HepG2 (cell line): ENCODE data around the gene PACS1. TPM values are rescaled to one million over a fixed set of nuclear protein-coding genes. Genes with fewer than 3 reads are reported as not detected.

ENCODE experiments used
- GPBP1L1 ChIP-seq: sonication (generic); formaldehyde crosslinking; IDR thresholded peaks from 2 replicates; pipeline ENCODE4 v1.5.0; 2020; ENCODE audit warnings: mild to moderate bottlenecking, missing genetic modification reagents
- LCORL ChIP-seq, 2 experiments: fragments of 450-650 bp in 1 of 2; sonication (generic) in 1 of 2; formaldehyde crosslinking in 1 of 2; IDR thresholded peaks; 2 replicates each; pipeline versions ENCODE4 v1.5.0 to v1.6.1; 2017 to 2020; ENCODE audit warnings: antibody characterized with exemption in 1 of 2, missing genetic modification reagents in 1 of 2
- NR2F2 ChIP-seq: IDR thresholded peaks from 2 replicates; pipeline ENCODE4 v1.6.1; 2012; ENCODE audit warnings: low read depth, inconsistent platforms, borderline replicate concordance
- PBX3 ChIP-seq: sonication (generic); formaldehyde crosslinking; IDR thresholded peaks from 2 replicates; pipeline ENCODE4 v1.8.1; 2023; ENCODE audit warnings: missing genetic modification reagents, inconsistent platforms, borderline replicate concordance
- SNAI1 ChIP-seq: sonication (generic); formaldehyde crosslinking; IDR thresholded peaks from 2 replicates; pipeline ENCODE4 v1.5.0; 2020; ENCODE audit warnings: mild to moderate bottlenecking, missing genetic modification reagents, borderline replicate concordance
- STAT6 ChIP-seq: sonication (generic); formaldehyde crosslinking; IDR thresholded peaks from 2 replicates; pipeline ENCODE4 v1.4.0; 2020; ENCODE audit warnings: missing genetic modification reagents, mild to moderate bottlenecking, borderline replicate concordance
- XRCC5 ChIP-seq: fragments of 200-400 bp; formaldehyde crosslinking; optimal IDR thresholded peaks from 2 replicates; pipeline ENCODE3; 2017; ENCODE audit warnings: mild to moderate bottlenecking, low read length
- ZBTB10 ChIP-seq: sonication (generic); formaldehyde crosslinking; IDR thresholded peaks from 2 replicates; pipeline ENCODE4 v1.4.0; 2020; ENCODE audit warnings: missing genetic modification reagents, borderline replicate concordance
- ZBTB14 ChIP-seq: sonication (generic); formaldehyde crosslinking; IDR thresholded peaks from 2 replicates; pipeline ENCODE4 v1.4.0; 2020; ENCODE audit warnings: missing genetic modification reagents
- ZNF180 ChIP-seq: sonication (generic); formaldehyde crosslinking; IDR thresholded peaks from 2 replicates; pipeline ENCODE4 v1.4.0; 2020; ENCODE audit warnings: low read depth, missing genetic modification reagents, borderline replicate concordance
- ZNF264 ChIP-seq: sonication (generic); formaldehyde crosslinking; IDR thresholded peaks from 2 replicates; pipeline ENCODE4 v1.4.0; 2020; ENCODE audit warnings: missing genetic modification reagents
- ZNF333 ChIP-seq: sonication (generic); formaldehyde crosslinking; IDR thresholded peaks from 2 replicates; pipeline ENCODE4 v1.4.0; 2020; ENCODE audit warnings: mild to moderate bottlenecking, missing genetic modification reagents, borderline replicate concordance
- ZNF367 ChIP-seq: sonication (generic); formaldehyde crosslinking; IDR thresholded peaks from 2 replicates; pipeline ENCODE4 v1.4.0; 2020; ENCODE audit warnings: missing genetic modification reagents, borderline replicate concordance
- ZNF550 ChIP-seq: sonication (generic); formaldehyde crosslinking; IDR thresholded peaks from 2 replicates; pipeline ENCODE4 v1.4.0; 2020; ENCODE audit warnings: mild to moderate bottlenecking, missing genetic modification reagents, borderline replicate concordance
- ZNF766 ChIP-seq: sonication (generic); formaldehyde crosslinking; IDR thresholded peaks from 2 replicates; pipeline ENCODE4 v1.5.0; 2020; ENCODE audit warnings: missing genetic modification reagents, borderline replicate concordance
- ZUFSP ChIP-seq: sonication (generic); formaldehyde crosslinking; IDR thresholded peaks from 2 replicates; pipeline ENCODE4 v1.9.0; 2021; ENCODE audit warnings: missing genetic modification reagents, mild to moderate bottlenecking, borderline replicate concordance
- polyA plus RNA-seq, 8 experiments: library from polyadenylated mRNA; depleted of rRNA in 3 of 8; stranded (reverse) in 7 of 8; unstranded in 1 of 8; fragments of >200 nt; fragmentation: Illumina TruSeq in 4 of 8; extraction: Trizol in 4 of 8; gene quantifications; 2 replicates each; pipeline versions ENCODE4 v1.2.1 to v1.2.3, GENCODE V29; 2011 to 2016; ENCODE audit warnings: low read depth in 4 of 8, missing spikeins in 1 of 8, mixed read lengths in 1 of 8; ENCODE audit not compliant: insufficient read depth in 1 of 8
- total RNA-seq, 5 experiments: library from RNA; depleted of rRNA; stranded (reverse); fragments of >200 nt; fragmentation: Illumina TruSeq; extraction: Trizol; gene quantifications; 2 replicates each; pipeline ENCODE4 v1.2.3, GENCODE V29; 2016; ENCODE audit warnings: low read depth in 1 of 5

Gene PACS1
- total and polyA plus RNA-seq, 2 of the 13 experiments (the other 11 are each of a cell fraction or from before 2014, with no cell fraction given), result 7.6 to 8.6 TPM

GRCh38 chr11:66022401-66023185 lies 47.5 kb upstream of the PACS1 start (continued):
- TF ChIP-seq ZBTB14 (CRISPR knock-in tag) (0 out of 2 replicates have a peak, but pooled peaks have one; percentile 26), STAT6 (no peak), ZNF367 (CRISPR knock-in tag) (no peak), ZNF333 (no peak), ZNF550 (CRISPR knock-in tag) (no peak), ZNF766 (CRISPR knock-in tag) (0 out of 2 replicates have a peak, but pooled peaks have one; percentile 48), ZNF180 (peak; percentile 51; the same call in 1 of the 2 replicates), ZUFSP (CRISPR knock-in tag) (no peak), ZNF264 (CRISPR knock-in tag) (no peak), NR2F2 (no peak), GPBP1L1 (no peak), LCORL (IDR thresholded peaks at IDR 0.05) (no peak), LCORL (CRISPR knock-in tag; IDR thresholded peaks at IDR 0.05) (0 out of 2 replicates have a peak, but pooled peaks have one; percentile 35), ZBTB10 (CRISPR knock-in tag) (no peak), XRCC5 (peak; percentile 92), PBX3 (CRISPR knock-in tag) (0 out of 2 replicates have a peak, but pooled peaks have one; percentile 55), SNAI1 (CRISPR knock-in tag) (no peak)
